Esophagus muscularis mucosa (tissue), 3 donors: Measurements from ENCODE around the gene PSENEN.

Source experiments
- POLR2A ChIP-seq: fragments of 450-650 bp; IDR thresholded peaks from one replicate; pipeline ENCODE4 v1.6.1; 2017; ENCODE audit warnings: antibody characterized with exemption, moderate library complexity, mild to moderate bottlenecking, low read depth
- TF ChIP-seq, protein P1 (sequence below), 3 experiments: fragments of 200-600 bp in 2 of 3; fragments of 450-650 bp in 1 of 3; sonication (generic) in 2 of 3; IDR thresholded peaks; one replicate each; pipeline ENCODE4 v1.5.1; 2017 to 2019; ENCODE audit warnings: antibody characterized with exemption in 3 of 3, mild to moderate bottlenecking in 2 of 3, moderate library complexity in 1 of 3

- TF ChIP-seq, protein P1, sequence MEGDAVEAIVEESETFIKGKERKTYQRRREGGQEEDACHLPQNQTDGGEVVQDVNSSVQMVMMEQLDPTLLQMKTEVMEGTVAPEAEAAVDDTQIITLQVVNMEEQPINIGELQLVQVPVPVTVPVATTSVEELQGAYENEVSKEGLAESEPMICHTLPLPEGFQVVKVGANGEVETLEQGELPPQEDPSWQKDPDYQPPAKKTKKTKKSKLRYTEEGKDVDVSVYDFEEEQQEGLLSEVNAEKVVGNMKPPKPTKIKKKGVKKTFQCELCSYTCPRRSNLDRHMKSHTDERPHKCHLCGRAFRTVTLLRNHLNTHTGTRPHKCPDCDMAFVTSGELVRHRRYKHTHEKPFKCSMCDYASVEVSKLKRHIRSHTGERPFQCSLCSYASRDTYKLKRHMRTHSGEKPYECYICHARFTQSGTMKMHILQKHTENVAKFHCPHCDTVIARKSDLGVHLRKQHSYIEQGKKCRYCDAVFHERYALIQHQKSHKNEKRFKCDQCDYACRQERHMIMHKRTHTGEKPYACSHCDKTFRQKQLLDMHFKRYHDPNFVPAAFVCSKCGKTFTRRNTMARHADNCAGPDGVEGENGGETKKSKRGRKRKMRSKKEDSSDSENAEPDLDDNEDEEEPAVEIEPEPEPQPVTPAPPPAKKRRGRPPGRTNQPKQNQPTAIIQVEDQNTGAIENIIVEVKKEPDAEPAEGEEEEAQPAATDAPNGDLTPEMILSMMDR (IDR thresholded peaks at IDR 0.05) = no peak
- TF ChIP-seq POLR2A = no peak
Observed at GRCh38 chr19:35783469-35784434, 38.3 kb downstream of the PSENEN start.
